Heart left ventricle (tissue), 13 donors: Measurements from ENCODE around the gene COL27A1.

Experiments used
- POLR2A ChIP-seq, 2 donors: fragments of 450-650 bp; IDR thresholded peaks; one replicate each; pipeline ENCODE4 v1.6.1; 2017; ENCODE audit warnings: antibody characterized with exemption in 2 of 2, mild to moderate bottlenecking in 2 of 2, moderate library complexity in 2 of 2
- TF ChIP-seq, protein P1 (sequence below), 12 donors: fragments of 200-600 bp; sonication (generic) in 4 of 12; IDR thresholded peaks; one replicate each; pipeline versions ENCODE4 v1.5.0 to v1.8.0; 2018 to 2022; ENCODE audit warnings: antibody characterized with exemption in 12 of 12, mild to moderate bottlenecking in 5 of 12
- donor health status: ischemic (EF 13 %, LVEDD 7.1; RV severe dilation, severe dysfunction).
- donor health status: DM: no; HTN: yes; CAD: no.
- donor health status: DM: no; HTN: no; CAD: no.
- donor health status: ischemic (EF 25% LVEDD 6.9; RV normal size, moderate dysfunction).
- donor health status: ischemic (EF 25% LVEDD 5.7; RV mildly dilated, moderate dysfunction).
- donor health status: ischemic (EF 35%, LVEDD 5.7; RV mildly dilated, moderate dysfunction).
- donor health status: nonischemic (EF 11% LVEDD 7.7; RV severe dilation, severe dysfunction).
- donor health status: DM: yes; HTN: yes; CAD: no.
- donor health status: PGD.
- donor health status: ischemic (EF 29% LVEDD 5.4; RV normal size, mild dysfunction).
- donor health status: nonischemic (EF 23%, LVEDD 6.1; RV moderate dilation, normal function).

DNA sequence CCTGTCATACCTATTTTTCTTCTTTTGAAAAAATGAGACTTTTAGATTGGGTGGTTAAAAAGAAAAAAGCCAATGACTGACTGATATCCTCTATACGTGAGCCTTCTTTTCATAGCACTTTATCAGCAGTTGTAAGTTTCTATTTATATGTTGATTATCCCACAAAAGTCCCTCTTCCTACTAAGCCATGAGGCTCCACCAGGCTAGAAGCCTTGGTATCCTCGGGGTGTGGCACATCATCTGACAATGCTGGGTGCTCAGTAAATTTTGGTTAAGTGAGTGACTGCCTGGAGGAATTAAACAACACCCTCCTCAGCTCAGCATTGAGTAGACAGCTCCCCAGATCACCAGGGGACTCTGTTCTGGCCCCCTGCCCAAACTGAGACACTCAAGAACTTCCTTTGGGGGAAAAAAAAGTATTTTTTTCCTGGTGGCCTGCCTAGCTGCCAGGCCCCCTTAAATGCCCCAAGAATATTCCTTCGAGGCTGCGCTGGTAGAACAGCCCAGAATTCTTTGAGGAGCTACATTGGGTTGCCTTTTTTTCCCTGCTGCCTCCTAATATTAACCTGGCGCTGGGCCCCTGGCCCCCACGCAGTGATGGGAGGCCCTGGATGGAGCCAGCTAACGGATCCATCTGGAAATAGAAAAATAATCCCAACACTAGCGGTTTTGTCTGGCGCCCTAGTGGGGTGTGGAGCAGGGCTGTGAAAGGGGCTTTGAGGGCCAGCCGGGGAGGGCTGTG, 23.4 kb upstream of the COL27A1 start:
- TF ChIP-seq, protein P1, sequence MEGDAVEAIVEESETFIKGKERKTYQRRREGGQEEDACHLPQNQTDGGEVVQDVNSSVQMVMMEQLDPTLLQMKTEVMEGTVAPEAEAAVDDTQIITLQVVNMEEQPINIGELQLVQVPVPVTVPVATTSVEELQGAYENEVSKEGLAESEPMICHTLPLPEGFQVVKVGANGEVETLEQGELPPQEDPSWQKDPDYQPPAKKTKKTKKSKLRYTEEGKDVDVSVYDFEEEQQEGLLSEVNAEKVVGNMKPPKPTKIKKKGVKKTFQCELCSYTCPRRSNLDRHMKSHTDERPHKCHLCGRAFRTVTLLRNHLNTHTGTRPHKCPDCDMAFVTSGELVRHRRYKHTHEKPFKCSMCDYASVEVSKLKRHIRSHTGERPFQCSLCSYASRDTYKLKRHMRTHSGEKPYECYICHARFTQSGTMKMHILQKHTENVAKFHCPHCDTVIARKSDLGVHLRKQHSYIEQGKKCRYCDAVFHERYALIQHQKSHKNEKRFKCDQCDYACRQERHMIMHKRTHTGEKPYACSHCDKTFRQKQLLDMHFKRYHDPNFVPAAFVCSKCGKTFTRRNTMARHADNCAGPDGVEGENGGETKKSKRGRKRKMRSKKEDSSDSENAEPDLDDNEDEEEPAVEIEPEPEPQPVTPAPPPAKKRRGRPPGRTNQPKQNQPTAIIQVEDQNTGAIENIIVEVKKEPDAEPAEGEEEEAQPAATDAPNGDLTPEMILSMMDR (IDR thresholded peaks at IDR 0.05): no peak
- TF ChIP-seq POLR2A (IDR thresholded peaks at IDR 0.05): no peak
